Progenitor cell of endocrine pancreas (in vitro differentiated cells): ENCODE results near the gene INSYN1. TPM values are rescaled to one million over a fixed set of nuclear protein-coding genes. Genes with fewer than 3 reads are reported as not detected.

Source experiments
- DNase-seq: peaks from one replicate; pipeline ENCODE4 v3.0.0; 2021; ENCODE audit warnings: low spot score; ENCODE audit not compliant: unreplicated experiment
- H3K27ac Mint-ChIP-seq: 2 replicates; pipeline ENCODE4 v1.8.0; 2021; ENCODE audit warnings: mild to moderate bottlenecking, moderate library complexity, mixed read lengths
- H3K27me3 Mint-ChIP-seq: 2 replicates; pipeline ENCODE4 v1.8.0; 2021; ENCODE audit warnings: mixed read lengths
- H3K36me3 Mint-ChIP-seq: 2 replicates; pipeline ENCODE4 v1.8.0; 2022; ENCODE audit warnings: mixed read lengths; ENCODE audit not compliant: insufficient read depth
- H3K4me1 Mint-ChIP-seq: 2 replicates; pipeline ENCODE4 v1.8.0; 2021; ENCODE audit warnings: low read depth, mixed read lengths
- H3K4me3 Mint-ChIP-seq: 2 replicates; pipeline ENCODE4 v1.8.0; 2021; ENCODE audit warnings: low read depth, mild to moderate bottlenecking, moderate library complexity, mixed read lengths
- H3K9me3 Mint-ChIP-seq: 2 replicates; pipeline ENCODE4 v1.8.0; 2021; ENCODE audit warnings: low read depth, mixed read lengths
- CTCF ChIP-seq: fragments of 200-600 bp; sonication (generic); IDR thresholded peaks from one replicate; pipeline ENCODE4 v1.5.0; 2021; ENCODE audit warnings: antibody characterized with exemption, mild to moderate bottlenecking; ENCODE audit not compliant: unreplicated experiment
- total RNA-seq: library from RNA; stranded (reverse); gene quantifications from 2 replicates; pipeline ENCODE4 v1.2.1, GENCODE V29; 2021

The INSYN1 gene
- total RNA-seq, 1 donor from 2014 or later = 3.7 TPM

- Mint-ChIP-seq H3K27ac (no peak overlapping the region), H3K27me3 (no peaks in the 10 kb centered on the region), H3K36me3 (peaks cover 6% of the 10 kb centered on the region), H3K9me3 (no peaks in the 10 kb centered on the region), H3K4me3 (no peak overlapping the region), H3K4me1 (peaks cover 1% of the 10 kb centered on the region)
- no peak for DNase-seq
- TF ChIP-seq CTCF = no peak
These were observed 38.4 kb downstream of the INSYN1 start for GRCh38 chr15:73714695-73715301.

- H3K27ac Mint-ChIP-seq = peak overlapping the region; percentile 71
These were observed 41.0 kb downstream of the INSYN1 start for GRCh38 chr15:73712107-73712506.

GRCh38 chr15:73711526-73711925 is 41.6 kb downstream of the INSYN1 start:
- Mint-ChIP-seq H3K27ac (no peak overlapping the region), H3K36me3 (peaks cover 16% of the 10 kb centered on the region), H3K4me1 (no peaks in the 10 kb centered on the region), H3K9me3 (no peaks in the 10 kb centered on the region), H3K4me3 (no peak overlapping the region), H3K27me3 (no peaks in the 10 kb centered on the region)
- no peak for DNase-seq
- no peak for TF ChIP-seq CTCF

More at GRCh38 chr15:73712107-73712506, 41.0 kb downstream of the INSYN1 start:
- H3K4me1 Mint-ChIP-seq = no peaks in the 10 kb centered on the region
- no peak for DNase-seq
- no peak overlapping the region for H3K4me3 Mint-ChIP-seq
- H3K9me3 Mint-ChIP-seq = no peaks in the 10 kb centered on the region
- H3K27me3 Mint-ChIP-seq = no peaks in the 10 kb centered on the region
- no peak for TF ChIP-seq CTCF
- H3K36me3 Mint-ChIP-seq = peaks cover 15% of the 10 kb centered on the region

GRCh38 chr15:73710321-73710720 is 42.8 kb downstream of the INSYN1 start:
- Mint-ChIP-seq H3K4me3 (no peak overlapping the region), H3K4me1 (no peaks in the 10 kb centered on the region), H3K36me3 (peaks cover 22% of the 10 kb centered on the region), H3K27ac (no peak overlapping the region), H3K9me3 (no peaks in the 10 kb centered on the region), H3K27me3 (no peaks in the 10 kb centered on the region)
- no peak for DNase-seq
- no peak for TF ChIP-seq CTCF

GRCh38 chr15:73709686-73710085 is 43.5 kb downstream of the INSYN1 start:
- Mint-ChIP-seq H3K36me3 (peaks cover 25% of the 10 kb centered on the region), H3K4me3 (no peak overlapping the region), H3K4me1 (no peaks in the 10 kb centered on the region), H3K27ac (no peak overlapping the region), H3K27me3 (no peaks in the 10 kb centered on the region), H3K9me3 (no peaks in the 10 kb centered on the region)
- DNase-seq = no peak
- TF ChIP-seq CTCF = no peak
